ENCODE measurements around the gene KRT77. TPM values are rescaled to one million over a fixed set of nuclear protein-coding genes. Genes with fewer than 3 reads are reported as not detected.

The KRT77 gene
- total RNA-seq, 3 donors from 2014 or later (not counting 1 experiment from before 2014, with no cell fraction given) = not detected

DNA sequence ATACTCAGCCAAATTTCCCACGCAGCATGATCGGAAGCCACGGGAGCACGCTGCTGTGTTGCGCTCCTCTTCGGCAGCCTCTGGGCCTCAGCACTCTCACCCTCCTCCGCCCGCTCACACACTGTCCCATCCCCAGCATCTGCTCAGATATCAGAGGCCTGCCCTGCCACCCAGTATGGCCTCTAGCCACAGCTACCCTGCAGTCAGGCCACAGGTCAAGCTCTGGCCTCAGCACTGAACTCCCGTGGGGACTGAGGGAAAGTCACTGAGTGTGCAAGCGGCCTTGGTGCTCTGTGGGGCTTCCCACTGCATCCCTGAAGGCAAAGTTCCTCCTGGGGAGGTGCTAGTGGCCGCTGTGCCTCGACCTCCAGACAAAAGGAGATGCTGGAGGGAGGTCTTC is 2.0 kb downstream of the KRT77 start:
- H3K4me3 ChIP-seq (ENCODE audit: low read length) = no peak overlapping the region
- no peaks in the 10 kb centered on the region for H3K9me3 ChIP-seq (ENCODE audit: control insufficient read depth, insufficient read depth, low read length)
- Mint-ChIP-seq H3K36me3 (no peaks in the 10 kb centered on the region), H3K27ac (no peak overlapping the region), H3K9me3 (no peaks in the 10 kb centered on the region), H3K27me3 (ENCODE audit: low read depth in 2 of 2) (peaks cover 13 to 24% of the 10 kb centered on the region in 2 donors), H3K4me3 (no peak overlapping the region), H3K4me1 (peaks cover 9 to 14% of the 10 kb centered on the region in 2 donors)
- ATAC-seq = no peak
- H3K27ac ChIP-seq (ENCODE audit: low read length) = no peak overlapping the region
- H3K4me1 ChIP-seq (ENCODE audit: control insufficient read depth, insufficient read depth, low read length) = no peaks in the 10 kb centered on the region
- TF ChIP-seq, protein P1, sequence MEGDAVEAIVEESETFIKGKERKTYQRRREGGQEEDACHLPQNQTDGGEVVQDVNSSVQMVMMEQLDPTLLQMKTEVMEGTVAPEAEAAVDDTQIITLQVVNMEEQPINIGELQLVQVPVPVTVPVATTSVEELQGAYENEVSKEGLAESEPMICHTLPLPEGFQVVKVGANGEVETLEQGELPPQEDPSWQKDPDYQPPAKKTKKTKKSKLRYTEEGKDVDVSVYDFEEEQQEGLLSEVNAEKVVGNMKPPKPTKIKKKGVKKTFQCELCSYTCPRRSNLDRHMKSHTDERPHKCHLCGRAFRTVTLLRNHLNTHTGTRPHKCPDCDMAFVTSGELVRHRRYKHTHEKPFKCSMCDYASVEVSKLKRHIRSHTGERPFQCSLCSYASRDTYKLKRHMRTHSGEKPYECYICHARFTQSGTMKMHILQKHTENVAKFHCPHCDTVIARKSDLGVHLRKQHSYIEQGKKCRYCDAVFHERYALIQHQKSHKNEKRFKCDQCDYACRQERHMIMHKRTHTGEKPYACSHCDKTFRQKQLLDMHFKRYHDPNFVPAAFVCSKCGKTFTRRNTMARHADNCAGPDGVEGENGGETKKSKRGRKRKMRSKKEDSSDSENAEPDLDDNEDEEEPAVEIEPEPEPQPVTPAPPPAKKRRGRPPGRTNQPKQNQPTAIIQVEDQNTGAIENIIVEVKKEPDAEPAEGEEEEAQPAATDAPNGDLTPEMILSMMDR (IDR thresholded peaks at IDR 0.05) = no peak
- DNase-seq = no peak
- intact Hi-C loops (cut with micrococcal nuclease) = no loop called here
- WGBS (ENCODE audit: insufficient coverage) = 82% methylated on average over 12 of the region's 12 CpGs
- no peaks in the 10 kb centered on the region for H3K36me3 ChIP-seq (ENCODE audit: control insufficient read depth, insufficient read depth, low read length)
- H3K27me3 ChIP-seq (ENCODE audit: control insufficient read depth, insufficient read depth, low read length) = no peaks in the 10 kb centered on the region

GRCh38 chr12:52699960-52700359 is 3.4 kb downstream of the KRT77 start:
- no peak for DNase-seq
- Histone ChIP-seq H3K4me1 (ENCODE audit: control insufficient read depth, insufficient read depth, low read length) (no peaks in the 10 kb centered on the region), H3K27me3 (ENCODE audit: control insufficient read depth, insufficient read depth, low read length) (no peaks in the 10 kb centered on the region), H3K27ac (ENCODE audit: low read length) (no peak overlapping the region), H3K36me3 (ENCODE audit: control insufficient read depth, insufficient read depth, low read length) (no peaks in the 10 kb centered on the region), H3K9me3 (ENCODE audit: control insufficient read depth, insufficient read depth, low read length) (no peaks in the 10 kb centered on the region), H3K4me3 (ENCODE audit: low read length) (no peak overlapping the region)
- 94% methylated on average over 2 of the region's 2 CpGs for WGBS (ENCODE audit: insufficient coverage)
- ATAC-seq = no peak
- H3K9me3 Mint-ChIP-seq = no peaks in the 10 kb centered on the region
- H3K4me3 Mint-ChIP-seq = no peak overlapping the region
- intact Hi-C loops (cut with micrococcal nuclease) = no loop called here
- H3K36me3 Mint-ChIP-seq = no peaks in the 10 kb centered on the region
- H3K4me1 Mint-ChIP-seq = peaks cover 9 to 11% of the 10 kb centered on the region in 2 donors
- TF ChIP-seq, protein P1 (IDR thresholded peaks at IDR 0.05) = no peak
- peaks cover 9 to 24% of the 10 kb centered on the region in 2 donors for H3K27me3 Mint-ChIP-seq (ENCODE audit: low read depth in 2 of 2)
- H3K27ac Mint-ChIP-seq = no peak overlapping the region

DNA sequence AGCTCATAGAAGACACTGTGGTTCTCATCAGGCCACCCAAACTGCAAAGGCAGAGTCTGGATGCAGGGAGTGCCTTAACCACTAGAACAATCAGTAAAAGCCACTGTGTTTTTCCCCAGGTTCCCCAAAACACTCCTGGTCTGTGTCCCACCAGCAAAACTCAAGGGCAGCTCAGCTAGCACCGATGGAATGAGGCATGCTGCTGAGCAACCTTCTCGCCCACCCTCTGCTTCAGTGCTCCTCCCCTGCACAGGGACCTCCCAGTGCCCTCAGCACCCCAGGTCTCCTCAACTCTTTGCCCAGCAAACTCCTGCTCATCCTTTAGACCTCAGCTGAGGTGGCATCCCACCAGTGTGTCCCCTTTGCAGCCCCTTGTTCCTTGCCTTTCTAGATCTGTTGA is 4.0 kb downstream of the KRT77 start:
- no peak overlapping the region for H3K27ac Mint-ChIP-seq
- H3K27me3 Mint-ChIP-seq (ENCODE audit: low read depth in 2 of 2) = peaks cover 9 to 24% of the 10 kb centered on the region in 2 donors
- ATAC-seq = no peak
- no peak for DNase-seq
- intact Hi-C loops (cut with micrococcal nuclease) = no loop called here
- Histone ChIP-seq H3K9me3 (ENCODE audit: control insufficient read depth, insufficient read depth, low read length) (no peaks in the 10 kb centered on the region), H3K36me3 (ENCODE audit: control insufficient read depth, insufficient read depth, low read length) (no peaks in the 10 kb centered on the region), H3K4me3 (ENCODE audit: low read length) (no peak overlapping the region), H3K27ac (ENCODE audit: low read length) (no peak overlapping the region), H3K27me3 (ENCODE audit: control insufficient read depth, insufficient read depth, low read length) (no peaks in the 10 kb centered on the region), H3K4me1 (ENCODE audit: control insufficient read depth, insufficient read depth, low read length) (no peaks in the 10 kb centered on the region)
- H3K36me3 Mint-ChIP-seq = no peaks in the 10 kb centered on the region
- 92% methylated on average over 2 of the region's 2 CpGs for WGBS (ENCODE audit: insufficient coverage)
- no peaks in the 10 kb centered on the region for H3K9me3 Mint-ChIP-seq
- H3K4me1 Mint-ChIP-seq = peaks cover 9 to 11% of the 10 kb centered on the region in 2 donors
- TF ChIP-seq, protein P1 (IDR thresholded peaks at IDR 0.05) = no peak
- no peak overlapping the region for H3K4me3 Mint-ChIP-seq

GRCh38 chr12:52698651-52699340 is 4.5 kb downstream of the KRT77 start:
- no peak for DNase-seq
- H3K4me1 ChIP-seq (ENCODE audit: control insufficient read depth, insufficient read depth, low read length) = no peaks in the 10 kb centered on the region
- peaks cover 5 to 8% of the 10 kb centered on the region in 2 donors for H3K4me1 Mint-ChIP-seq
- peaks cover 7 to 24% of the 10 kb centered on the region in 2 donors for H3K27me3 Mint-ChIP-seq (ENCODE audit: low read depth in 2 of 2)
- no peaks in the 10 kb centered on the region for H3K36me3 ChIP-seq (ENCODE audit: control insufficient read depth, insufficient read depth, low read length)
- no peak overlapping the region for H3K27ac Mint-ChIP-seq
- TF ChIP-seq, protein P1 (IDR thresholded peaks at IDR 0.05) = no peak
- ATAC-seq = no peak
- H3K9me3 ChIP-seq (ENCODE audit: control insufficient read depth, insufficient read depth, low read length) = no peaks in the 10 kb centered on the region
- H3K36me3 Mint-ChIP-seq = no peaks in the 10 kb centered on the region
- WGBS (ENCODE audit: insufficient coverage) = 67% methylated on average over 11 of the region's 11 CpGs
- no peak overlapping the region for H3K4me3 Mint-ChIP-seq
- no peaks in the 10 kb centered on the region for H3K9me3 Mint-ChIP-seq
- no peaks in the 10 kb centered on the region for H3K27me3 ChIP-seq (ENCODE audit: control insufficient read depth, insufficient read depth, low read length)
- H3K4me3 ChIP-seq (ENCODE audit: low read length) = no peak overlapping the region
- intact Hi-C loops (cut with micrococcal nuclease) = no loop called here
- no peak overlapping the region for H3K27ac ChIP-seq (ENCODE audit: low read length)

Measured in natural killer cell (primary cell).